Effector memory CD4-positive, alpha-beta T cell (primary cell): ENCODE measurements around the gene PDRG1.
"Not testable (repeated sequence)": the region's sequence is repeated elsewhere in the genome, so short reads cannot be mapped to it uniquely, and the experiment has no call there.

Experiments
- DNase-seq, 3 donors: peaks; one replicate each; pipeline ENCODE4 v3.0.0-alpha.2; 2020
- H3K27ac ChIP-seq: 2 replicates; pipeline ENCODE4 v1.7.0; 2013; ENCODE audit warnings: mild to moderate bottlenecking, low read length, moderate library complexity; ENCODE audit not compliant: insufficient read depth, poor library complexity, severe bottlenecking
- H3K27me3 ChIP-seq: replicated peaks from 2 replicates; pipeline ENCODE4 v1.7.0; 2013; ENCODE audit warnings: mild to moderate bottlenecking, low read length; ENCODE audit not compliant: insufficient read depth, control insufficient read depth, poor library complexity, severe bottlenecking
- H3K36me3 ChIP-seq: 2 replicates; pipeline ENCODE4 v1.7.0; 2013; ENCODE audit warnings: mild to moderate bottlenecking, low read length, moderate library complexity; ENCODE audit not compliant: control insufficient read depth, insufficient read depth
- H3K4me1 ChIP-seq: 2 replicates; pipeline ENCODE4 v1.7.0; 2013; ENCODE audit warnings: low read length, mild to moderate bottlenecking; ENCODE audit not compliant: control insufficient read depth, insufficient read depth, poor library complexity, severe bottlenecking
- H3K4me3 ChIP-seq: 2 replicates; pipeline ENCODE4 v1.7.0; 2013; ENCODE audit warnings: low read length, low read depth, mild to moderate bottlenecking; ENCODE audit not compliant: insufficient read depth, poor library complexity, severe bottlenecking
- H3K9me3 ChIP-seq: 2 replicates; pipeline ENCODE4 v1.7.0; 2013; ENCODE audit warnings: mild to moderate bottlenecking, low read length, moderate library complexity; ENCODE audit not compliant: control insufficient read depth

Gene PDRG1

DNA sequence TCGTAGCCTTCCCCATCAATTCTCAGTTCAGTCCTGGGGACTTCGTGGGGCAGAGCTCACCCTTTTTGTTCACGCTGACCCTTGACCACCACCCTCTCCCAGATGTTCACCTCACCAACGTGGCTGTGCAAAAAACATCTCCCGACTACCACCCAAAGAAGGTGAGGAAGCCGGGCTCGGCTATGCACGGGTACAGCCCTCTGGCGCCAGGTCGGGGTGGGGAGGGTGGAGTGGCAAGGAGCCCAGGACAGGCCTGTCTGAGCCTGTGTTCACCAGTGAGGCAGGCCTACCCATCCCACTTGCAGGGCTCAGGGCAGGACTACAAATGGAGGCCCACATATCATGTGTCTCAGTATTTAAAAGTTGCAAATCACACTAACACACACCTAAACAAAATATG, 18.1 kb downstream of the PDRG1 start:
- Histone ChIP-seq H3K4me3 (no peak overlapping the region), H3K4me1 (no peaks in the 10 kb centered on the region), H3K36me3 (no peaks in the 10 kb centered on the region), H3K27me3 (no peaks in the 10 kb centered on the region), H3K9me3 (no peaks in the 10 kb centered on the region), H3K27ac (no peak overlapping the region)
- DNase-seq = no peak

- DNase-seq = no peak
Measured at GRCh38 chr20:31930779-31931178, 21.1 kb downstream of the PDRG1 start.

DNA sequence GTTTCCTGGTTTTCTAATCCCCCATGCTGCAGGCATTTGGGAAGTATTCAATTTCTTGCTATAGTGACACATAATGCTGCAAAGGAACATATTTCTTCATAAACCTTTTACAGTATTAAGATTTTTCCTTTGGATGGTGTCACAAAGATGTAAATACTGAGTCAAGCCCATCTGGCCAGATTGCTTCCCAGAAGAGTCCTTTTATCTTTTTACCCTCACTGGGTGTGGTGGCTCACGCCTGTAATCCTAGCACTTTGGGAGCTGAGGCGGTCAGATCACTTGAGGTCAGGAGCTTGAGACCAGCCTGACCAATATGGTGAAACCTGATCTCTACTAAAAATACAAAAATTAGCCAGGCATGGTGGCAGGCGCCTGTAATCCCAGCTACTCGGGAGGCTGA, 22.2 kb downstream of the PDRG1 start:
- not testable (repeated sequence) for DNase-seq, H3K4me3 ChIP-seq, H3K27ac ChIP-seq, H3K4me1 ChIP-seq, H3K9me3 ChIP-seq, H3K36me3 ChIP-seq, H3K27me3 ChIP-seq

More at GRCh38 chr20:31930779-31931178, 21.1 kb downstream of the PDRG1 start:
- Histone ChIP-seq H3K4me1 (no peaks in the 10 kb centered on the region), H3K9me3 (no peaks in the 10 kb centered on the region), H3K27me3 (no peaks in the 10 kb centered on the region), H3K36me3 (no peaks in the 10 kb centered on the region), H3K4me3 (no peak overlapping the region), H3K27ac (no peak overlapping the region)

- Histone ChIP-seq H3K36me3 (no peaks in the 10 kb centered on the region), H3K4me1 (no peaks in the 10 kb centered on the region), H3K4me3 (no peak overlapping the region), H3K27me3 (no peaks in the 10 kb centered on the region), H3K9me3 (no peaks in the 10 kb centered on the region), H3K27ac (no peak overlapping the region)
- no peak for DNase-seq
Measured at GRCh38 chr20:31927627-31928159, 24.2 kb downstream of the PDRG1 start.

- no peak overlapping the region for H3K4me3 ChIP-seq
- no peak overlapping the region for H3K27ac ChIP-seq
- no peaks in the 10 kb centered on the region for H3K36me3 ChIP-seq
- no peak for DNase-seq
- H3K4me1 ChIP-seq = no peaks in the 10 kb centered on the region
- H3K27me3 ChIP-seq = no peaks in the 10 kb centered on the region
- H3K9me3 ChIP-seq = no peaks in the 10 kb centered on the region
Measured at GRCh38 chr20:31926493-31926892, 25.4 kb downstream of the PDRG1 start.

DNA sequence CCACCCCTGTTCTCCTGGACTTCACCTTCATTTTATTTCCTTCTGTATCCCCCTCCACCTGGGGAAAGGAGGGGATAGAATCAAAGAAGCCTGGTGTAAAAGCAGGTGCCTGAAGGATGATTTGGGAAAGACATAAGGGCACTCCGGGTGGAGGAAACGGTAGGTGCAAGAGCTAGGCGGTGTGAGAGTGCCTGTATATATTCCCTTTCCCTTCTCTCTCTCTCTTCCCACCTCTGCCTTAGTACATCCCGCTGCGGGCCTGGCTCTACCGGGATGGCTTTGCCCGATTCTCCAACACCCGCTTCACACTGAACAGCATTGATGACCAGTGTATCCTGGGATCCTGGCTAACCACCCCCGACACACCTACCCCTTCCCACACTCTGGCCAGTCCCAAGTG, 26.2 kb downstream of the PDRG1 start:
- Histone ChIP-seq H3K36me3 (no peaks in the 10 kb centered on the region), H3K9me3 (no peaks in the 10 kb centered on the region)

DNA sequence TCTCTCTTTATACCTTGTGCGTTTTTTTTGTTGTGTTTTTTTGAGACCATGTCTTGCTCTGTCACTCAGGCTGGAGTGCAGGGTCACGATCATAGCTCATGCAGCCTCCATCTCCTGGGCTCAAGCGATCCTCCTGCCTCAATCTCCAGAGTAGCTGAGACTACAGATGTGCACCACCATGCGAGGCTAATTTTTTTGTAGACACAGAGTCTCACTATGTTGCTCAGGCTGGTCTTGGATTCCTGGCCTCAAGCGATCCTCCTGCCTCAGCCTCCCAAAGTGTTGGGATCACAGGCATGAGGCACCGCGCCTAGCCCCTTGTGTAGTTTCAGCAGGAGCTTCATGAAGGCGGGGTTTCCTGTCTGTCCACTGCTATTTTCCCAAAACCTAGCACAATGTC, 27.3 kb downstream of the PDRG1 start:
- no peak overlapping the region for H3K27ac ChIP-seq
- no peaks in the 10 kb centered on the region for H3K27me3 ChIP-seq
- H3K4me1 ChIP-seq = no peaks in the 10 kb centered on the region
- H3K36me3 ChIP-seq = no peaks in the 10 kb centered on the region
- no peaks in the 10 kb centered on the region for H3K9me3 ChIP-seq
- no peak overlapping the region for H3K4me3 ChIP-seq
- DNase-seq = no peak

More for the DNA sequence above, 26.2 kb downstream of the PDRG1 start:
- no peak for DNase-seq
- Histone ChIP-seq H3K27me3 (no peaks in the 10 kb centered on the region), H3K27ac (no peak overlapping the region), H3K4me3 (no peak overlapping the region), H3K4me1 (no peaks in the 10 kb centered on the region)

DNA sequence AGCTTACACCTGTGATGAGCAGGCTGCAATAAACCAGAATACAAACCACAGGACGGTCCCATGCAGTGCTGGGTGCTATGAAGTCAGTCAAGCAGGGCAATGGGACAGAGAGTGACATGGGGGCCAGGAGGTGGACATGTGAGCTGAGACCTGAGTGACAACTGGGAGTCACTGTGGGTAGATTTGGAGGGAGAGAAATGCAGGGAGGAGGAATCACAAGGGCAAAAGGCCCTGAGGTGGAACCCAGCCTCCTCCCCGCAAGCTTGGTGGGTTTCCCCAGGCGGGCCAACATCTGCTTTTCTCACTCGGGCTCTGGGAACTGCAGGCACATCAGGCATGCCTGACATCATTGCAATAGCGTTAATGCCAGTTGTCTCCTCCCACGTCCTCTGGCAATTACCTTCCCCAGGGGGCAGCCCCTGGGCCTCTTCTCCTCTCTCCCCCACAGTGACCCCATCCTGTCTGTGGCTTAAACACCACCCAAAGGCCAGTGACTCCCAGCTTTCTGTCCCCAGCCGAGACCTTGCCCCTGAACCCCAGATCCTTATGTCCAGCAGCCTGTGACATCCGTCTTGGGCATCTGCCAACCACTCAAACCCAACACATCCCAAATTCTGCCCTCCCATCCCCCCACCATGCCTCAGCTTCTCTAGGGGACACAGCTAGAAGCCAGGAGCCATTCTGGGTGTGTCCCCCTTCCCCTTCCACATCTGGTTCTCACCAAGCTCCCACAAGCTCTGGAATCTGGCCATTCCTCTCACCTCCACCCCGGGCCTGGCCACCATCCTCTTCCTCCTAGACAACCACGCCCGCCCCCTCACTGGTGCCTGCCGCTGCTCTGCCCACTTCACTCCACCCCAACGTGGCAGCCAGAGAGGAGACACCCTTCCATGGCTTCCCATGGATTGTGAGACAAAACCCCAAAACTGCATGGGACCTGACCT, 28.2 kb downstream of the PDRG1 start:
- H3K4me3 ChIP-seq = no peak overlapping the region
- no peak for DNase-seq
- H3K4me1 ChIP-seq = no peaks in the 10 kb centered on the region

DNA sequence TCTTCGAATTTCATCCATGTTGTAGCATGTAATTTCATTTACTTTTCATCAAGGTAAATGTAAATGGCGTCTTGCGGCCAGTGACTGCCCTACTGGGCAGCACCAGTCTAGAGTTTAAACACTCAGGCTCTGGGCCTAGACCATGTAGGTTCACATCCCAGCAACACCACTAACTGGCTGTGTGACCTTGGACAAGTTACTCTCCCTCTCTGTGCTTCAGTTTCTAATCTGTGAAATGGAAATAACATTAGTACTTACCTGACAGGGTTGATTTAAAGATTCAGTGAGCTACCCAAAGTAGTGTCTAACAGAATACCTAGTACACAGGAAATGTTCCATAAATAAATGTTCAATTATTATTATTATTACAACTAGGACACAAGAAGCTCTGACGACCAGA, 29.3 kb downstream of the PDRG1 start:
- H3K27me3 ChIP-seq = no peaks in the 10 kb centered on the region
- DNase-seq = no peak
- H3K4me1 ChIP-seq = no peaks in the 10 kb centered on the region
- H3K27ac ChIP-seq = no peak overlapping the region
- H3K9me3 ChIP-seq = no peaks in the 10 kb centered on the region
- H3K4me3 ChIP-seq = no peak overlapping the region
- H3K36me3 ChIP-seq = no peaks in the 10 kb centered on the region

More for the DNA sequence above, 28.2 kb downstream of the PDRG1 start:
- H3K36me3 ChIP-seq = no peaks in the 10 kb centered on the region
- no peaks in the 10 kb centered on the region for H3K27me3 ChIP-seq
- H3K27ac ChIP-seq = no peak overlapping the region
- no peaks in the 10 kb centered on the region for H3K9me3 ChIP-seq

GRCh38 chr20:31922181-31922580, 29.7 kb downstream of the PDRG1 start:
- no peak for DNase-seq
- Histone ChIP-seq H3K27me3 (no peaks in the 10 kb centered on the region), H3K9me3 (no peaks in the 10 kb centered on the region), H3K4me1 (no peaks in the 10 kb centered on the region), H3K36me3 (no peaks in the 10 kb centered on the region), H3K27ac (no peak overlapping the region), H3K4me3 (no peak overlapping the region)
